ENCODE data around the gene CAMK2A. TPM values are rescaled to one million over a fixed set of nuclear protein-coding genes. Genes with fewer than 3 reads are reported as not detected.

The CAMK2A gene
- total and polyA plus RNA-seq, 2 experiments from 2014 or later, result 0.18 TPM; not detected in 1

GRCh38 chr5:150236313-150236712 is 53.3 kb downstream of the CAMK2A start:
- Histone ChIP-seq H3F3A (replicated peaks; ENCODE audit: low read depth) (no peaks in the 10 kb centered on the region), H3K4me3 (no peak overlapping the region), H3K9me2 (ENCODE audit: insufficient read depth) (no peaks in the 10 kb centered on the region), H4K20me1 (replicated peaks; ENCODE audit: insufficient read depth) (no peaks in the 10 kb centered on the region), H2AFZ (no peak overlapping the region), H3K36me3 (ENCODE audit: insufficient read depth) (no peaks in the 10 kb centered on the region), H3K27me3 (ENCODE audit: insufficient read depth) (no peaks in the 10 kb centered on the region), H3K27ac (ENCODE audit: low read depth) (no peak overlapping the region), H3K4me2 (no peak overlapping the region), H3K4me1 (ENCODE audit: insufficient read depth) (no peaks in the 10 kb centered on the region), H3K79me2 (replicated peaks; ENCODE audit: insufficient read depth) (no peaks in the 10 kb centered on the region)
- TF ChIP-seq CTCF (conservative IDR thresholded peaks at IDR 0.05; ENCODE audit: low read depth in 2 of 2), result no peak
- no peak for TF ChIP-seq EZH2phosphoT487 (IDR thresholded peaks at IDR 0.05; ENCODE audit: unreplicated experiment)
- TF ChIP-seq ETS1 (IDR thresholded peaks at IDR 0.05), result no peak
- TF ChIP-seq ZNF114 (CRISPR knock-in tag; IDR thresholded peaks at IDR 0.05), result no peak
- no peak for TF ChIP-seq ZNF331 (CRISPR knock-in tag; IDR thresholded peaks at IDR 0.05; ENCODE audit: low read depth)
- no peak for TF ChIP-seq POLR2AphosphoS5 (IDR thresholded peaks at IDR 0.05; ENCODE audit: low read depth)
- TF ChIP-seq, protein P1, sequence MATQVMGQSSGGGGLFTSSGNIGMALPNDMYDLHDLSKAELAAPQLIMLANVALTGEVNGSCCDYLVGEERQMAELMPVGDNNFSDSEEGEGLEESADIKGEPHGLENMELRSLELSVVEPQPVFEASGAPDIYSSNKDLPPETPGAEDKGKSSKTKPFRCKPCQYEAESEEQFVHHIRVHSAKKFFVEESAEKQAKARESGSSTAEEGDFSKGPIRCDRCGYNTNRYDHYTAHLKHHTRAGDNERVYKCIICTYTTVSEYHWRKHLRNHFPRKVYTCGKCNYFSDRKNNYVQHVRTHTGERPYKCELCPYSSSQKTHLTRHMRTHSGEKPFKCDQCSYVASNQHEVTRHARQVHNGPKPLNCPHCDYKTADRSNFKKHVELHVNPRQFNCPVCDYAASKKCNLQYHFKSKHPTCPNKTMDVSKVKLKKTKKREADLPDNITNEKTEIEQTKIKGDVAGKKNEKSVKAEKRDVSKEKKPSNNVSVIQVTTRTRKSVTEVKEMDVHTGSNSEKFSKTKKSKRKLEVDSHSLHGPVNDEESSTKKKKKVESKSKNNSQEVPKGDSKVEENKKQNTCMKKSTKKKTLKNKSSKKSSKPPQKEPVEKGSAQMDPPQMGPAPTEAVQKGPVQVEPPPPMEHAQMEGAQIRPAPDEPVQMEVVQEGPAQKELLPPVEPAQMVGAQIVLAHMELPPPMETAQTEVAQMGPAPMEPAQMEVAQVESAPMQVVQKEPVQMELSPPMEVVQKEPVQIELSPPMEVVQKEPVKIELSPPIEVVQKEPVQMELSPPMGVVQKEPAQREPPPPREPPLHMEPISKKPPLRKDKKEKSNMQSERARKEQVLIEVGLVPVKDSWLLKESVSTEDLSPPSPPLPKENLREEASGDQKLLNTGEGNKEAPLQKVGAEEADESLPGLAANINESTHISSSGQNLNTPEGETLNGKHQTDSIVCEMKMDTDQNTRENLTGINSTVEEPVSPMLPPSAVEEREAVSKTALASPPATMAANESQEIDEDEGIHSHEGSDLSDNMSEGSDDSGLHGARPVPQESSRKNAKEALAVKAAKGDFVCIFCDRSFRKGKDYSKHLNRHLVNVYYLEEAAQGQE (IDR thresholded peaks at IDR 0.05; ENCODE audit: unreplicated experiment), result no peak
- TF ChIP-seq, protein P2, sequence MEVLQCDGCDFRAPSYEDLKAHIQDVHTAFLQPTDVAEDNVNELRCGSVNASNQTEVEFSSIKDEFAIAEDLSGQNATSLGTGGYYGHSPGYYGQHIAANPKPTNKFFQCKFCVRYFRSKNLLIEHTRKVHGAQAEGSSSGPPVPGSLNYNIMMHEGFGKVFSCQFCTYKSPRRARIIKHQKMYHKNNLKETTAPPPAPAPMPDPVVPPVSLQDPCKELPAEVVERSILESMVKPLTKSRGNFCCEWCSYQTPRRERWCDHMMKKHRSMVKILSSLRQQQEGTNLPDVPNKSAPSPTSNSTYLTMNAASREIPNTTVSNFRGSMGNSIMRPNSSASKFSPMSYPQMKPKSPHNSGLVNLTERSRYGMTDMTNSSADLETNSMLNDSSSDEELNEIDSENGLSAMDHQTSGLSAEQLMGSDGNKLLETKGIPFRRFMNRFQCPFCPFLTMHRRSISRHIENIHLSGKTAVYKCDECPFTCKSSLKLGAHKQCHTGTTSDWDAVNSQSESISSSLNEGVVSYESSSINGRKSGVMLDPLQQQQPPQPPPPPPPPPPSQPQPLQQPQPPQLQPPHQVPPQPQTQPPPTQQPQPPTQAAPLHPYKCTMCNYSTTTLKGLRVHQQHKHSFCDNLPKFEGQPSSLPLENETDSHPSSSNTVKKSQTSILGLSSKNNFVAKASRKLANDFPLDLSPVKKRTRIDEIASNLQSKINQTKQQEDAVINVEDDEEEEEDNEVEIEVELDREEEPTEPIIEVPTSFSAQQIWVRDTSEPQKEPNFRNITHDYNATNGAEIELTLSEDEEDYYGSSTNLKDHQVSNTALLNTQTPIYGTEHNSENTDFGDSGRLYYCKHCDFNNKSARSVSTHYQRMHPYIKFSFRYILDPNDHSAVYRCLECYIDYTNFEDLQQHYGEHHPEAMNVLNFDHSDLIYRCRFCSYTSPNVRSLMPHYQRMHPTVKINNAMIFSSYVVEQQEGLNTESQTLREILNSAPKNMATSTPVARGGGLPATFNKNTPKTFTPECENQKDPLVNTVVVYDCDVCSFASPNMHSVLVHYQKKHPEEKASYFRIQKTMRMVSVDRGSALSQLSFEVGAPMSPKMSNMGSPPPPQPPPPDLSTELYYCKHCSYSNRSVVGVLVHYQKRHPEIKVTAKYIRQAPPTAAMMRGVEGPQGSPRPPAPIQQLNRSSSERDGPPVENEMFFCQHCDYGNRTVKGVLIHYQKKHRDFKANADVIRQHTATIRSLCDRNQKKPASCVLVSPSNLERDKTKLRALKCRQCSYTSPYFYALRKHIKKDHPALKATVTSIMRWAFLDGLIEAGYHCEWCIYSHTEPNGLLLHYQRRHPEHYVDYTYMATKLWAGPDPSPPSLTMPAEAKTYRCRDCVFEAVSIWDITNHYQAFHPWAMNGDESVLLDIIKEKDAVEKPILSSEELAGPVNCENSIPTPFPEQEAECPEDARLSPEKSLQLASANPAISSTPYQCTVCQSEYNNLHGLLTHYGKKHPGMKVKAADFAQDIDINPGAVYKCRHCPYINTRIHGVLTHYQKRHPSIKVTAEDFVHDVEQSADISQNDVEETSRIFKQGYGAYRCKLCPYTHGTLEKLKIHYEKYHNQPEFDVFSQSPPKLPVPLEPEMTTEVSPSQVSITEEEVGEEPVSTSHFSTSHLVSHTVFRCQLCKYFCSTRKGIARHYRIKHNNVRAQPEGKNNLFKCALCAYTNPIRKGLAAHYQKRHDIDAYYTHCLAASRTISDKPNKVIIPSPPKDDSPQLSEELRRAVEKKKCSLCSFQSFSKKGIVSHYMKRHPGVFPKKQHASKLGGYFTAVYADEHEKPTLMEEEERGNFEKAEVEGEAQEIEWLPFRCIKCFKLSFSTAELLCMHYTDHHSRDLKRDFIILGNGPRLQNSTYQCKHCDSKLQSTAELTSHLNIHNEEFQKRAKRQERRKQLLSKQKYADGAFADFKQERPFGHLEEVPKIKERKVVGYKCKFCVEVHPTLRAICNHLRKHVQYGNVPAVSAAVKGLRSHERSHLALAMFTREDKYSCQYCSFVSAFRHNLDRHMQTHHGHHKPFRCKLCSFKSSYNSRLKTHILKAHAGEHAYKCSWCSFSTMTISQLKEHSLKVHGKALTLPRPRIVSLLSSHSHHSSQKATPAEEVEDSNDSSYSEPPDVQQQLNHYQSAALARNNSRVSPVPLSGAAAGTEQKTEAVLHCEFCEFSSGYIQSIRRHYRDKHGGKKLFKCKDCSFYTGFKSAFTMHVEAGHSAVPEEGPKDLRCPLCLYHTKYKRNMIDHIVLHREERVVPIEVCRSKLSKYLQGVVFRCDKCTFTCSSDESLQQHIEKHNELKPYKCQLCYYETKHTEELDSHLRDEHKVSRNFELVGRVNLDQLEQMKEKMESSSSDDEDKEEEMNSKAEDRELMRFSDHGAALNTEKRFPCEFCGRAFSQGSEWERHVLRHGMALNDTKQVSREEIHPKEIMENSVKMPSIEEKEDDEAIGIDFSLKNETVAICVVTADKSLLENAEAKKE (CRISPR knock-in tag; IDR thresholded peaks at IDR 0.05), result no peak
- TF ChIP-seq STAT1 (IDR thresholded peaks at IDR 0.05; ENCODE audit: unreplicated experiment), result no peak
- no peak for TF ChIP-seq JUNB (IDR thresholded peaks at IDR 0.05; ENCODE audit: unreplicated experiment)
- no peak for TF ChIP-seq NANOG (IDR thresholded peaks at IDR 0.05; ENCODE audit: borderline replicate concordance)
- TF ChIP-seq CREB1 (CRISPR knock-in tag; IDR thresholded peaks at IDR 0.05; ENCODE audit: low read depth), result no peak
- no peak for TF ChIP-seq EZH2 (IDR thresholded peaks at IDR 0.05; ENCODE audit: low read depth, unreplicated experiment)
- Mint-ChIP-seq H3K4me1 (no peaks in the 10 kb centered on the region), H3K36me3 (ENCODE audit: low read depth) (no peaks in the 10 kb centered on the region), H3K9me3 (no peaks in the 10 kb centered on the region), H3K4me3 (no peak overlapping the region), H3K27me3 (ENCODE audit: insufficient read depth, low read depth, poor library complexity) (peaks cover 1% of the 10 kb centered on the region), H3K27ac (no peak overlapping the region)
- ATAC-seq (no peak), DNase-seq (ENCODE audit: low spot score) (no peak)
